GM12891 (cell line): Measurements from ENCODE around the gene DDI1.

ENCODE experiments used
- PAX5 ChIP-seq: IDR thresholded peaks from 2 replicates; pipeline ENCODE4 v1.6.1; 2011; ENCODE audit warnings: low read length, moderate library complexity, mild to moderate bottlenecking; ENCODE audit not compliant: insufficient read depth, severe bottlenecking
- POLR2A ChIP-seq: IDR thresholded peaks from 2 replicates; pipeline ENCODE4 v1.6.1; 2011; ENCODE audit warnings: low read depth, low read length, control low read depth
- POLR2AphosphoS5 ChIP-seq: IDR thresholded peaks from 2 replicates; pipeline ENCODE4 v1.6.1; 2011; ENCODE audit warnings: low read depth, low read length, control low read depth
- POU2F2 ChIP-seq: IDR thresholded peaks from 2 replicates; pipeline ENCODE4 v1.6.1; 2011; ENCODE audit warnings: low read depth, mild to moderate bottlenecking, control low read depth, low read length, moderate library complexity
- SPI1 ChIP-seq: IDR thresholded peaks from 2 replicates; pipeline ENCODE4 v1.6.1; 2011; ENCODE audit warnings: low read depth, low read length, control low read depth
- TAF1 ChIP-seq: IDR thresholded peaks from 2 replicates; pipeline ENCODE4 v1.6.1; 2011; ENCODE audit warnings: low read depth, low read length, control low read depth

DNA sequence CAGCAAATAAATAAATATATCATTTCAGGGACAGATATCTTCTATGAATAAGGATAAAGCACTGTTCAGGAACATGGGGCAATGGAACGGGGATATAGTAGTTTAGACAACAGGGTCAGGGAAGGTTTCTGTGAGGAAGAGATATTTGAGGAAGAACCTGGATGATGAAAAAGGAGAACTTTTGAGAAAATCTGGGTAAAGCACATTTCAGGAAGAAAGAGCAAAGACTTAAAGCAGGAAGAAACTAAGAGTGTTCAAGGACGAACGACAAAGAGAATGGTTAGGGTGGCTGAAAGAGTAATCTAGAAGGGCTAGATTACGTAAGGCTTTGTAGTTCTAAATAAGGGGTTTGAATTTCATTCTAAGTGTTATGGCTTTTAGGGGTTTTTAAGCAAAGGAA, 12.7 kb downstream of the DDI1 start:
- no peak for TF ChIP-seq POLR2A
- TF ChIP-seq POLR2AphosphoS5: no peak
- TF ChIP-seq TAF1: no peak
- TF ChIP-seq POU2F2: no peak
- TF ChIP-seq SPI1: no peak
- TF ChIP-seq PAX5: no peak
